PC-3 (cell line): ENCODE measurements around the gene AGAP1.

Experiments
- CTCF ChIP-seq: fragments of 300-600 bp; sonication (generic); conservative IDR thresholded peaks from 2 replicates; pipeline ENCODE4 v1.5.1; 2017; ENCODE audit warnings: antibody characterized with exemption, low read depth, mild to moderate bottlenecking, low read length
- EZH2phosphoT487 ChIP-seq: fragments of 300-600 bp; sonication (generic); IDR thresholded peaks from 2 replicates; pipeline ENCODE4 v1.6.1; 2018; ENCODE audit warnings: mild to moderate bottlenecking, antibody characterized with exemption, low read length, borderline replicate concordance

- TF ChIP-seq CTCF = no peak
- no peak for TF ChIP-seq EZH2phosphoT487
These were observed 142.7 kb downstream of the AGAP1 start for GRCh38 chr2:235636546-235636945.
